HUES48 (cell line): ENCODE measurements around the gene USP13.

Experiments
- H3K27ac ChIP-seq: one replicate; pipeline ENCODE4 v1.7.0; 2013; ENCODE audit warnings: low read depth, low read length, inconsistent platforms
- H3K27me3 ChIP-seq: 2 replicates; pipeline ENCODE4 v1.6.1; 2013; ENCODE audit warnings: mild to moderate bottlenecking, low read length; ENCODE audit not compliant: control insufficient read depth, insufficient read depth
- H3K36me3 ChIP-seq: 2 replicates; pipeline ENCODE4 v1.6.1; 2013; ENCODE audit warnings: low read length; ENCODE audit not compliant: control insufficient read depth, insufficient read depth
- H3K4me1 ChIP-seq: 2 replicates; pipeline ENCODE4 v1.6.1; 2013; ENCODE audit warnings: mild to moderate bottlenecking, low read length; ENCODE audit not compliant: control insufficient read depth, insufficient read depth
- H3K4me3 ChIP-seq: 2 replicates; pipeline ENCODE4 v1.5.1; 2013; ENCODE audit warnings: mild to moderate bottlenecking, low read depth, low read length
- H3K9ac ChIP-seq: 2 replicates; pipeline ENCODE4 v1.6.1; 2013; ENCODE audit warnings: mild to moderate bottlenecking, low read depth, low read length, moderate library complexity
- H3K9me3 ChIP-seq: 2 replicates; pipeline ENCODE4 v1.6.1; 2013; ENCODE audit warnings: low read length; ENCODE audit not compliant: control insufficient read depth, insufficient read depth

Gene USP13

GRCh38 chr3:179734497-179735281, 81.8 kb downstream of the USP13 start:
- H3K36me3 ChIP-seq = peaks cover 58% of the 10 kb centered on the region
- no peaks in the 10 kb centered on the region for H3K27me3 ChIP-seq
- no peak overlapping the region for H3K27ac ChIP-seq
- no peaks in the 10 kb centered on the region for H3K9me3 ChIP-seq
- H3K9ac ChIP-seq = no peak overlapping the region
- H3K4me3 ChIP-seq = no peak overlapping the region
- no peaks in the 10 kb centered on the region for H3K4me1 ChIP-seq

GRCh38 chr3:179735321-179735720, 82.5 kb downstream of the USP13 start:
- Histone ChIP-seq H3K27me3 (no peaks in the 10 kb centered on the region), H3K9me3 (no peaks in the 10 kb centered on the region), H3K36me3 (peaks cover 57% of the 10 kb centered on the region), H3K4me3 (no peak overlapping the region), H3K4me1 (no peaks in the 10 kb centered on the region), H3K9ac (no peak overlapping the region), H3K27ac (no peak overlapping the region)

- Histone ChIP-seq H3K4me1 (no peaks in the 10 kb centered on the region), H3K27me3 (no peaks in the 10 kb centered on the region), H3K9me3 (no peaks in the 10 kb centered on the region), H3K36me3 (peaks cover 51% of the 10 kb centered on the region), H3K9ac (no peak overlapping the region), H3K27ac (no peak overlapping the region), H3K4me3 (no peak overlapping the region)
Measured at GRCh38 chr3:179738998-179739397, 86.2 kb downstream of the USP13 start.

- no peak overlapping the region for H3K4me3 ChIP-seq
- no peak overlapping the region for H3K9ac ChIP-seq
- H3K4me1 ChIP-seq = peaks cover 7% of the 10 kb centered on the region; the same call in 1 of the 2 replicates
- H3K27ac ChIP-seq = no peak overlapping the region
- H3K36me3 ChIP-seq = peaks cover 53% of the 10 kb centered on the region
- H3K9me3 ChIP-seq = no peaks in the 10 kb centered on the region
- H3K27me3 ChIP-seq = no peaks in the 10 kb centered on the region
Measured at GRCh38 chr3:179739816-179740594, 87.2 kb downstream of the USP13 start.

GRCh38 chr3:179743913-179744312, 91.1 kb downstream of the USP13 start:
- Histone ChIP-seq H3K36me3 (peaks cover 51% of the 10 kb centered on the region), H3K9me3 (no peaks in the 10 kb centered on the region), H3K9ac (no peak overlapping the region), H3K27me3 (no peaks in the 10 kb centered on the region), H3K27ac (no peak overlapping the region), H3K4me3 (no peak overlapping the region), H3K4me1 (peaks cover 7% of the 10 kb centered on the region; the same call in 1 of the 2 replicates)

- Histone ChIP-seq H3K4me1 (peaks cover 7% of the 10 kb centered on the region; the same call in 1 of the 2 replicates), H3K27me3 (no peaks in the 10 kb centered on the region), H3K27ac (no peak overlapping the region), H3K4me3 (no peak overlapping the region), H3K9ac (no peak overlapping the region), H3K9me3 (no peaks in the 10 kb centered on the region), H3K36me3 (peaks cover 47% of the 10 kb centered on the region)
Measured at GRCh38 chr3:179744667-179745066, 91.8 kb downstream of the USP13 start.

GRCh38 chr3:179745079-179745478, 92.2 kb downstream of the USP13 start:
- Histone ChIP-seq H3K27ac (no peak overlapping the region), H3K27me3 (no peaks in the 10 kb centered on the region), H3K9ac (no peak overlapping the region), H3K9me3 (no peaks in the 10 kb centered on the region), H3K36me3 (peaks cover 44% of the 10 kb centered on the region), H3K4me1 (peaks cover 7% of the 10 kb centered on the region; the same call in 1 of the 2 replicates), H3K4me3 (no peak overlapping the region)

- no peak overlapping the region for H3K27ac ChIP-seq
- H3K4me1 ChIP-seq = peaks cover 11% of the 10 kb centered on the region
- H3K9ac ChIP-seq = no peak overlapping the region
- H3K9me3 ChIP-seq = no peaks in the 10 kb centered on the region
- H3K36me3 ChIP-seq = peaks cover 40% of the 10 kb centered on the region
- no peaks in the 10 kb centered on the region for H3K27me3 ChIP-seq
- no peak overlapping the region for H3K4me3 ChIP-seq
Measured at GRCh38 chr3:179745716-179746115, 92.9 kb downstream of the USP13 start.

- no peak overlapping the region for H3K27ac ChIP-seq
- H3K9ac ChIP-seq = no peak overlapping the region
- no peaks in the 10 kb centered on the region for H3K27me3 ChIP-seq
- H3K4me3 ChIP-seq = no peak overlapping the region
- H3K4me1 ChIP-seq = peaks cover 6% of the 10 kb centered on the region; the same call in 1 of the 2 replicates
- no peaks in the 10 kb centered on the region for H3K9me3 ChIP-seq
- peaks cover 33% of the 10 kb centered on the region for H3K36me3 ChIP-seq
Measured at GRCh38 chr3:179750720-179751328, 98.0 kb downstream of the USP13 start.

- Histone ChIP-seq H3K4me3 (no peak overlapping the region), H3K27me3 (no peaks in the 10 kb centered on the region), H3K9me3 (no peaks in the 10 kb centered on the region), H3K4me1 (no peaks in the 10 kb centered on the region), H3K9ac (no peak overlapping the region), H3K36me3 (peaks cover 64% of the 10 kb centered on the region), H3K27ac (no peak overlapping the region)
Measured at GRCh38 chr3:179760944-179761343, 108.1 kb downstream of the USP13 start.

- peaks cover 72% of the 10 kb centered on the region for H3K36me3 ChIP-seq
- H3K27ac ChIP-seq = no peak overlapping the region
- H3K27me3 ChIP-seq = no peaks in the 10 kb centered on the region
- no peak overlapping the region for H3K4me3 ChIP-seq
- no peaks in the 10 kb centered on the region for H3K9me3 ChIP-seq
- H3K9ac ChIP-seq = no peak overlapping the region
- no peaks in the 10 kb centered on the region for H3K4me1 ChIP-seq
Measured at GRCh38 chr3:179765396-179765795, 112.6 kb downstream of the USP13 start.
